ENCODE data around the gene HNRNPUL1. TPM values are rescaled to one million over a fixed set of nuclear protein-coding genes. Genes with fewer than 3 reads are reported as not detected.

HNRNPUL1 gene
- total RNA-seq (2022; extraction: Qiagen RNA extraction): 285 to 312 TPM (median 304 TPM) in 5 replicates

DNA sequence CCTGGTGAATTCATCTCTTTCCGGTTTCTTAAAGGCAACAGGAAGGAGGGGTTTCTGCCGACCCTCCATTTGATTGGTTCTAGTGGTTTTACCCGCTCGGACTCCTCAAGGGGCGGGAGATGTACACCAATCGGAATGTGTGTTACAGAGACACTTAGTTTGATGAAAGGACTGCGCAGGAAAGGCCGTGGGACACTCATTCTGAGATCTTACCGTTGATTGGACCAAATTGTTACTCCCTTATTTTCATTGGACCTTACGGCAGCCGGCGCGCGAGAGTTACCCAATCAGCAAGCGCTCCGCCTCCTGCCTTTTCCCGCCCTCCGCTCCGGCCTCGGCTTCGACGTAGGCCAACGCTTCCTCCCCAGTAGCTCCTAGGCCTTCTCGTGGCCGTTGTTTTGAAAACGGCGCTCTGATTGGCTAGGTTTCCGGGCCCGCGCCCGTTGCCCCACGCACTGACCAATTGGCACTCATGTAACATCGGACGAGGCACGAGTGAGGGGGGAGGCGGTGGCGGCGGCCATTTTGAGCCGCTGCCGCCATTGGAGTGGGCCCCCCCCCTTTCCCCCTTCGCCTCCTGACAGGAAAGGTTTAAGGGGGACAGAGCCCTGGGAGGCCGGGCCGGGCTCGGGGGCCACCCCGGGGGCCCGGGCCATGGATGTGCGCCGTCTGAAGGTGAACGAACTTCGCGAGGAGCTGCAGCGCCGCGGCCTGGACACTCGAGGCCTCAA lies at the start of gene HNRNPUL1:
Gene HNRNPUL1 (plus strand): TSS at position 523 of the 731 bp plus-strand sequence. CDS start 132 bp downstream, at position 655.

DNA sequence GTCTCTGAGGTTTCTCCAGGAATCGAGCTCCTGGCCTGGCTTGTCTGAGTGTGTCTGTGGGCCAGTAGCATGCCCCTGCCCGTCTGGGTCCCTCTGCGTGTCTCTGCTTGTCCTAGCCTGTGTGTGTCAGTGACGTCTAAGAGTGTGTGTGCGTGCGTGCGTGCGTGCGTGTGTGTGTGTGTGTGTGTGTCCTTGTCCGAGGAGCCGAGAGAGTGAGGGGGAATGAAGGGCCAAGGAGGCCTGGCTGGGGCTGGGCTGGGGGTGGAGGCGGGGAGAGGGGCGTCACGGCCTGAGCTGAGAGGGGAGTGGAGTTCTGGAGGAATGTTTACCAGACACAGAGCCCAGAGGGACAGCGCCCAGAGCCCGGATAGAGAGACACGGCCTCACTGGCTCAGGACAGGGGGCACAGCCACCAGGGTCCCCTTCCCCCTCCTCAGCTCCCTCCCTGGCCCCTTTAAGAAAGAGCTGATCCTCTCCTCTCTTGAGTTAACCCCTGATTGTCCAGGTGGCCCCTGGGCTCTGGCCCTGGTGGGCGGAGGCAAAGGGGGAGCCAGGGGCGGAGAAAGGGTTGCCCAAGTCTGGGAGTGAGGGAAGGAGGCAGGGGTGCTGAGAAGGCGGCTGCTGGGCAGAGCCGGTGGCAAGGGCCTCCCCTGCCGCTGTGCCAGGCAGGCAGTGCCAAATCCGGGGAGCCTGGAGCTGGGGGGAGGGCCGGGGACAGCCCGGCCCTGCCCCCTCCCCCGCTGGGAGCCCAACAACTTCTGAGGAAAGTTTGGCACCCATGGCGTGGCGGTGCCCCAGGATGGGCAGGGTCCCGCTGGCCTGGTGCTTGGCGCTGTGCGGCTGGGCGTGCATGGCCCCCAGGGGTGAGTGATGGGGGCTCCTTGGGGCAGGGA lies 45.3 kb upstream of the HNRNPUL1 start, which contains the start of gene AXL:
Gene AXL (plus strand): TSS at position 609 of the 893 bp plus-strand sequence. CDS start 170 bp downstream, at position 779.

DNA sequence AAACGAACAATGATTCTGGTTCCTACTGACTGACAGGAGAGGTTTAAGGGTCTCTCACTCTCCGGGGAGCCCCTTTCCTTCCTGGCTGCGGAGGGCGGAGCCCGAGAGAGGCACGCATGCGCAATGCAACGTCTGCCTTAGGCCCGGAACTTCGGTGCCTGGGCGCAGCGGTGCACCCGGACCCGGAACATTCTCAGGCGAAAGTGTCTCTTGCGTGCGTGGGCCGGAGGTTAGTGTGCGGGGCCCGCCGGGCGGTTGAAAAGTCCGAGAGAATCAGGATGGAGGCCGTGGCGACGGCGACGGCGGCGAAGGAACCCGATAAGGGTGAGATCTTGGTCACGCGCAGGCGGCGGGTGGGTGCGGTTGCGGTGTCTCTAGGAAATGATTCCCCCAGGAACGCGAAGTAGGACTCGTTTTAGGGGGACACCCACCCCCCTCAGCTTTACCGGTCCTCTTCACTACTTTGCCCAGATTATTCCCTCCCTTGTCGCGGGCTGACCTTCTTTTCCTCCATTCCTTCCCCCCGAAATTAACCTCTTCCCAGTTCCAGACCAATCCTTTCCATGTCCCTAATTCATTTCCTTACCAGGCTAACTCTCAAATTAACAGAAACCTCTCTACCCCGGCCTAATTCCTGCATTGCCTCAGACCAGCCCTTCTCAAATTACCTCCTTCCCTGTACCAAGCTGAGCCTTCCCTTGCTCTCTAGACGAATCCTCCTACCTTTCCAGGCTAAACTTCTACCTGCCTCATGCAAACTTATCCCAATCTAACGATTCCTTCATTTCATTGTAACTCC lies 46.1 kb downstream of the HNRNPUL1 start, which contains the start of gene CCDC97:
Gene CCDC97 (plus strand): TSS at position 140 of the 799 bp plus-strand sequence. CDS start 139 bp downstream, at position 279.

DNA sequence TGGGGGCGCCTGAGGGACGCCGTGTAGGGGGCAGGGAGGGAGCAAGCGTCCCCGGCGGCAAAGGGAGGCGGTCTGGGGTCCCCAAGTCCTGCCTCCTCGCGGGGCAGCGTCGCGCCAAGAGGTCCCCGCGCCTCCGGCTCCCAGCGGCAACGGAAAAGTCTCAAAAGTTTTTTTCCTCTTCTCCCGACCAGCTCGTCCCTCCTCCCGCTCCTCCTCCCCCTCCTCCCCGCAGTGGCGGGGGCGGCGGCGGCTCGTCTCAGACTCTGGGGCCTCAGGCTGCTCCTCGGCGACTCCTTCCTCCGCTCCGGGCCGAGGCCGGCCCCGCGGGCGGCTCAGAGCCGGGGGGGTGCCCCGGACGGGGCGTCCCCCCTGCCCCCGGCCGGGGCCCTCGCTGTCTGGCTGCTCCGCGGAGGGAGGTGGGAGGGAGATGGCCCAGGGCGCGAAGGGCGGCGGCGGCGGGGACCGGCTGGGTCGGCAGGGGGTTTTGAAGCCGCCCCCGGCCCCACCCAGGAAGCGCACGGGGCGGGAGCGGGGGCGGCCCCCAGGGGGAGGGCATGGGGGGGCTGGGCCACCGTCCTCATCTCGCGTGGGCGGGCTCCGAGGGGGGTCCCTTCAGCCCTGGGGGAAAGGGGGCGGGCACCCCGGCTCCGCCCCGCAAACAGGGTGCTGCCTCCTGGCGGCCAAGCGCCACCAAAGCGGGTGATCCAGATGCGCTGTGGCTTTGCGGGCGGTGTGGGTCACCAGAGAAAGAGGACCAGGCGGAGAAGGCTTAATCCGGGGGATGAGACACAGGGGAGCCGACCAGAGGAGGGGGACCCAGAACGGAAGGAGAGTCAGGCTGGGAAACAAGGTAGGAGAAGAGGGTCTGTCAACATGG lies 89.5 kb downstream of the HNRNPUL1 start, which contains the start of gene TGFB1:
Gene TGFB1 (minus strand): TSS at position 457 of the 877 bp plus-strand sequence. CDS start 878 bp downstream, outside the sequence.

Other genes with a start within 250 kb of the HNRNPUL1 start
- gene CYP2A13, start 175.9 kb upstream of the HNRNPUL1 start, total RNA-seq (2022; extraction: Qiagen RNA extraction): not detected in 5 replicates
- not detected in 5 replicates for gene CYP2F1, start 149.9 kb upstream of the HNRNPUL1 start, total RNA-seq (2022; extraction: Qiagen RNA extraction)
- 16.4 to 23.3 TPM (median 19.4 TPM) in 5 replicates for gene CYP2S1, start 71.2 kb upstream of the HNRNPUL1 start, total RNA-seq (2022; extraction: Qiagen RNA extraction)
- 88.8 to 105 TPM (median 94.1 TPM) in 5 replicates for gene AXL, start 45.1 kb upstream of the HNRNPUL1 start, total RNA-seq (2022; extraction: Qiagen RNA extraction)
- gene CCDC97, start 45.8 kb downstream of the HNRNPUL1 start, total RNA-seq (2022; extraction: Qiagen RNA extraction): 33.3 to 44.8 TPM (median 40.3 TPM) in 5 replicates
- gene TGFB1, start 89.5 kb downstream of the HNRNPUL1 start, total RNA-seq (2022; extraction: Qiagen RNA extraction): 130 to 152 TPM (median 148 TPM) in 5 replicates
- gene B9D2, start 99.8 kb downstream of the HNRNPUL1 start, total RNA-seq (2022; extraction: Qiagen RNA extraction): 24.9 to 34.2 TPM (median 30.5 TPM) in 5 replicates
- 4.2 to 6.6 TPM (median 5.9 TPM) in 5 replicates for gene TMEM91, start 112.2 kb downstream of the HNRNPUL1 start, total RNA-seq (2022; extraction: Qiagen RNA extraction)
- gene EXOSC5, start 133.0 kb downstream of the HNRNPUL1 start, total RNA-seq (2022; extraction: Qiagen RNA extraction): 75.5 to 104 TPM (median 95.7 TPM) in 5 replicates
- 38.6 to 49.9 TPM (median 43.6 TPM) in 5 replicates for gene BCKDHA, start 133.4 kb downstream of the HNRNPUL1 start, total RNA-seq (2022; extraction: Qiagen RNA extraction)
- gene B3GNT8, start 163.0 kb downstream of the HNRNPUL1 start, total RNA-seq (2022; extraction: Qiagen RNA extraction): 0.05 to 0.13 TPM (median 0.13 TPM) in 3 of 5 replicates, not detected in the others
- 102 to 129 TPM (median 110 TPM) in 5 replicates for gene DMAC2, start 175.5 kb downstream of the HNRNPUL1 start, total RNA-seq (2022; extraction: Qiagen RNA extraction)
- not detected in 5 replicates for gene ERICH4, start 178.8 kb downstream of the HNRNPUL1 start, total RNA-seq (2022; extraction: Qiagen RNA extraction)